HepG2 (cell line): Measurements from ENCODE around the gene NECTIN2. TPM values are rescaled to one million over a fixed set of nuclear protein-coding genes. Genes with fewer than 3 reads are reported as not detected.

Experiments
- GRHL1 ChIP-seq: sonication (generic); formaldehyde crosslinking; conservative IDR thresholded peaks from 2 replicates; pipeline ENCODE4 v1.8.0; 2022; ENCODE audit warnings: missing genetic modification reagents
- HMGXB3 ChIP-seq: sonication (generic); formaldehyde crosslinking; IDR thresholded peaks from 2 replicates; pipeline ENCODE4 v1.4.0; 2020; ENCODE audit warnings: missing genetic modification reagents, borderline replicate concordance
- HNRNPL ChIP-seq: fragments of 200-400 bp; formaldehyde crosslinking; IDR thresholded peaks from 2 replicates; pipeline ENCODE4 v1.6.1; 2017; ENCODE audit warnings: mild to moderate bottlenecking, low read depth, low read length
- KDM3A ChIP-seq: IDR thresholded peaks from 2 replicates; pipeline ENCODE4 v1.6.1; 2018; ENCODE audit warnings: low read depth, missing compliant biosample characterization
- NFE2L1 ChIP-seq: sonication (generic); formaldehyde crosslinking; IDR thresholded peaks from 2 replicates; pipeline ENCODE4 v1.4.0; 2020; ENCODE audit warnings: missing genetic modification reagents, mild to moderate bottlenecking, borderline replicate concordance
- PAF1 ChIP-seq: IDR thresholded peaks from 2 replicates; pipeline ENCODE4 v1.6.1; 2016; ENCODE audit warnings: missing genetic modification reagents, missing compliant biosample characterization
- SYNCRIP ChIP-seq: fragments of 200-400 bp; formaldehyde crosslinking; IDR thresholded peaks from 2 replicates; pipeline ENCODE4 v1.6.1; 2018; ENCODE audit warnings: mild to moderate bottlenecking, low read depth, low read length; ENCODE audit not compliant: insufficient read depth
- ZFP62 ChIP-seq: sonication (generic); formaldehyde crosslinking; IDR thresholded peaks from 2 replicates; pipeline ENCODE4 v1.4.0; 2020; ENCODE audit warnings: missing genetic modification reagents
- ZKSCAN5 ChIP-seq: sonication (generic); formaldehyde crosslinking; IDR thresholded peaks from 2 replicates; pipeline ENCODE4 v1.5.1; 2020; ENCODE audit warnings: mild to moderate bottlenecking, missing genetic modification reagents
- ZNF121 ChIP-seq: sonication (generic); formaldehyde crosslinking; IDR thresholded peaks from 2 replicates; pipeline ENCODE4 v1.5.0; 2020; ENCODE audit warnings: mild to moderate bottlenecking, missing genetic modification reagents
- ZNF251 ChIP-seq: sonication (generic); formaldehyde crosslinking; IDR thresholded peaks from 2 replicates; pipeline ENCODE4 v1.9.0; 2021; ENCODE audit warnings: mild to moderate bottlenecking, missing genetic modification reagents
- ZNF350 ChIP-seq: sonication (generic); formaldehyde crosslinking; IDR thresholded peaks from 2 replicates; pipeline ENCODE4 v1.4.0; 2020; ENCODE audit warnings: mild to moderate bottlenecking, low read depth, missing genetic modification reagents, borderline replicate concordance
- ZNF354B ChIP-seq: sonication (generic); formaldehyde crosslinking; IDR thresholded peaks from 2 replicates; pipeline ENCODE4 v1.8.0; 2022; ENCODE audit warnings: mild to moderate bottlenecking, missing genetic modification reagents
- ZNF558 ChIP-seq: sonication (generic); formaldehyde crosslinking; IDR thresholded peaks from 2 replicates; pipeline ENCODE4 v1.9.0; 2022; ENCODE audit warnings: mild to moderate bottlenecking, missing genetic modification reagents, borderline replicate concordance
- ZNF562 ChIP-seq: sonication (generic); formaldehyde crosslinking; IDR thresholded peaks from 2 replicates; pipeline ENCODE4 v1.8.0; 2022; ENCODE audit warnings: missing genetic modification reagents, borderline replicate concordance
- ZNF572 ChIP-seq: sonication (generic); formaldehyde crosslinking; IDR thresholded peaks from 2 replicates; pipeline ENCODE4 v1.5.1; 2020; ENCODE audit warnings: mild to moderate bottlenecking, missing genetic modification reagents
- polyA plus RNA-seq, 8 experiments: library from polyadenylated mRNA; depleted of rRNA in 3 of 8; stranded (reverse) in 7 of 8; unstranded in 1 of 8; fragments of >200 nt; fragmentation: Illumina TruSeq in 4 of 8; extraction: Trizol in 4 of 8; gene quantifications; 2 replicates each; pipeline versions ENCODE4 v1.2.1 to v1.2.3, GENCODE V29; 2011 to 2016; ENCODE audit warnings: low read depth in 4 of 8, missing spikeins in 1 of 8, mixed read lengths in 1 of 8; ENCODE audit not compliant: insufficient read depth in 1 of 8
- total RNA-seq, 5 experiments: library from RNA; depleted of rRNA; stranded (reverse); fragments of >200 nt; fragmentation: Illumina TruSeq; extraction: Trizol; gene quantifications; 2 replicates each; pipeline ENCODE4 v1.2.3, GENCODE V29; 2016; ENCODE audit warnings: low read depth in 1 of 5
- TF ChIP-seq, protein P1 (sequence below): sonication (generic); formaldehyde crosslinking; IDR thresholded peaks from 2 replicates; pipeline ENCODE4; 2020; ENCODE audit warnings: missing genetic modification reagents, mild to moderate bottlenecking, borderline replicate concordance
- TF ChIP-seq, protein P2 (sequence below): sonication (generic); formaldehyde crosslinking; IDR thresholded peaks from 2 replicates; pipeline ENCODE4 v1.5.0; 2020; ENCODE audit warnings: missing genetic modification reagents, mild to moderate bottlenecking, borderline replicate concordance
- TF ChIP-seq, protein P3 (sequence below): IDR thresholded peaks from 2 replicates; pipeline ENCODE4 v1.6.1; 2016; ENCODE audit warnings: missing genetic modification reagents, missing compliant biosample characterization

NECTIN2 gene
- total and polyA plus RNA-seq, 2 of the 13 experiments (the other 11 are each of a cell fraction or from before 2014, with no cell fraction given), result 75.4 to 114 TPM

- TF ChIP-seq, protein P1, sequence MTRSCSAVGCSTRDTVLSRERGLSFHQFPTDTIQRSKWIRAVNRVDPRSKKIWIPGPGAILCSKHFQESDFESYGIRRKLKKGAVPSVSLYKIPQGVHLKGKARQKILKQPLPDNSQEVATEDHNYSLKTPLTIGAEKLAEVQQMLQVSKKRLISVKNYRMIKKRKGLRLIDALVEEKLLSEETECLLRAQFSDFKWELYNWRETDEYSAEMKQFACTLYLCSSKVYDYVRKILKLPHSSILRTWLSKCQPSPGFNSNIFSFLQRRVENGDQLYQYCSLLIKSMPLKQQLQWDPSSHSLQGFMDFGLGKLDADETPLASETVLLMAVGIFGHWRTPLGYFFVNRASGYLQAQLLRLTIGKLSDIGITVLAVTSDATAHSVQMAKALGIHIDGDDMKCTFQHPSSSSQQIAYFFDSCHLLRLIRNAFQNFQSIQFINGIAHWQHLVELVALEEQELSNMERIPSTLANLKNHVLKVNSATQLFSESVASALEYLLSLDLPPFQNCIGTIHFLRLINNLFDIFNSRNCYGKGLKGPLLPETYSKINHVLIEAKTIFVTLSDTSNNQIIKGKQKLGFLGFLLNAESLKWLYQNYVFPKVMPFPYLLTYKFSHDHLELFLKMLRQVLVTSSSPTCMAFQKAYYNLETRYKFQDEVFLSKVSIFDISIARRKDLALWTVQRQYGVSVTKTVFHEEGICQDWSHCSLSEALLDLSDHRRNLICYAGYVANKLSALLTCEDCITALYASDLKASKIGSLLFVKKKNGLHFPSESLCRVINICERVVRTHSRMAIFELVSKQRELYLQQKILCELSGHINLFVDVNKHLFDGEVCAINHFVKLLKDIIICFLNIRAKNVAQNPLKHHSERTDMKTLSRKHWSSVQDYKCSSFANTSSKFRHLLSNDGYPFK, result no peak
- TF ChIP-seq, protein P2, sequence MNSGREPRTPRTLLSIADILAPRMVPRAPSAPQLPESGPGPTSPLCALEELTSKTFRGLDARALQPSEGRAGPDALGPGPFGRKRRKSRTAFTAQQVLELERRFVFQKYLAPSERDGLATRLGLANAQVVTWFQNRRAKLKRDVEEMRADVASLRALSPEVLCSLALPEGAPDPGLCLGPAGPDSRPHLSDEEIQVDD, result no peak
- TF ChIP-seq HNRNPL (0 out of 2 replicates have a peak, but pooled peaks have one; percentile 7), ZNF354B (CRISPR knock-in tag) (no peak), ZNF562 (CRISPR knock-in tag) (no peak), ZNF572 (CRISPR knock-in tag) (no peak), ZNF558 (no peak), SYNCRIP (no peak), ZKSCAN5 (no peak), ZNF350 (CRISPR knock-in tag) (no peak), NFE2L1 (no peak), KDM3A (CRISPR knock-in tag) (no peak), GRHL1 (CRISPR knock-in tag) (no peak), HMGXB3 (CRISPR knock-in tag) (peak; percentile 99), ZNF121 (CRISPR knock-in tag) (no peak), ZFP62 (CRISPR knock-in tag) (no peak), PAF1 (no peak), ZNF251 (CRISPR knock-in tag) (no peak)
- TF ChIP-seq, protein P3, sequence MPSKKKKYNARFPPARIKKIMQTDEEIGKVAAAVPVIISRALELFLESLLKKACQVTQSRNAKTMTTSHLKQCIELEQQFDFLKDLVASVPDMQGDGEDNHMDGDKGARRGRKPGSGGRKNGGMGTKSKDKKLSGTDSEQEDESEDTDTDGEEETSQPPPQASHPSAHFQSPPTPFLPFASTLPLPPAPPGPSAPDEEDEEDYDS (CRISPR knock-in tag), result peak; percentile 57; the same call in 1 of the 2 replicates
Observed at GRCh38 chr19:44891016-44891882, 45.2 kb downstream of the NECTIN2 start, which contains the start of gene TOMM40 (continued).
